Measurements from ENCODE around the gene MINPP1. TPM values are rescaled to one million over a fixed set of nuclear protein-coding genes. Genes with fewer than 3 reads are reported as not detected.

Gene MINPP1
- polyA plus RNA-seq, 1 donor from 2014 or later, result 60.2 TPM

DNA sequence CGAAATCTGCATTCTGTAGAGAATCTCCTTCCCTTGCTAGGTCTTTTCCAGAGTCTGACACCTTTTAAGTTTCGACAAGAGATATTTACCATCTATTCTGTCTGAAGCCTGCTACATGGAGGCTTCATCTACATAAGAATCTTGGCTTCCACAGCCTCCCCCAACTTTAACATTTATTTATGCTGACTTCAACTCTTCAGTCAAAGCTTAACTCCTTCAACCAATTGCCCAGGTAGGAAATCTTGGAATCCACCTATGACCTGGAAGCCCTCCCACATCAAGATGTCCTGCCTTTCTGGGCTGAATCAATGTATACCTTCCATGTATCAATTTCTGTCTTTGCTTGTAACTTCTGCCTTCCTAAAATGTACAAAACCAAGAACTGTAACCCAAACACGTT lies 54.7 kb downstream of the MINPP1 start:
- no peak overlapping the region for H2AFZ ChIP-seq (ENCODE audit: low read depth, low read length)
- H3K9me2 ChIP-seq (ENCODE audit: insufficient read depth, low read length), result no peaks in the 10 kb centered on the region
- H3K79me2 ChIP-seq (replicated peaks; ENCODE audit: insufficient read depth, low read length), result no peaks in the 10 kb centered on the region
- H3F3A ChIP-seq (ENCODE audit: insufficient read depth, low read length, poor library complexity, severe bottlenecking), result no peaks in the 10 kb centered on the region
- H3K4me3 ChIP-seq (ENCODE audit: low read length), result no peak overlapping the region
- H3K27ac ChIP-seq (ENCODE audit: low read length), result no peak overlapping the region
- no peaks in the 10 kb centered on the region for H3K9me3 ChIP-seq (ENCODE audit: low read length)
- no peak overlapping the region for H3K9ac ChIP-seq (ENCODE audit: low read length)
- TF ChIP-seq, protein P1, sequence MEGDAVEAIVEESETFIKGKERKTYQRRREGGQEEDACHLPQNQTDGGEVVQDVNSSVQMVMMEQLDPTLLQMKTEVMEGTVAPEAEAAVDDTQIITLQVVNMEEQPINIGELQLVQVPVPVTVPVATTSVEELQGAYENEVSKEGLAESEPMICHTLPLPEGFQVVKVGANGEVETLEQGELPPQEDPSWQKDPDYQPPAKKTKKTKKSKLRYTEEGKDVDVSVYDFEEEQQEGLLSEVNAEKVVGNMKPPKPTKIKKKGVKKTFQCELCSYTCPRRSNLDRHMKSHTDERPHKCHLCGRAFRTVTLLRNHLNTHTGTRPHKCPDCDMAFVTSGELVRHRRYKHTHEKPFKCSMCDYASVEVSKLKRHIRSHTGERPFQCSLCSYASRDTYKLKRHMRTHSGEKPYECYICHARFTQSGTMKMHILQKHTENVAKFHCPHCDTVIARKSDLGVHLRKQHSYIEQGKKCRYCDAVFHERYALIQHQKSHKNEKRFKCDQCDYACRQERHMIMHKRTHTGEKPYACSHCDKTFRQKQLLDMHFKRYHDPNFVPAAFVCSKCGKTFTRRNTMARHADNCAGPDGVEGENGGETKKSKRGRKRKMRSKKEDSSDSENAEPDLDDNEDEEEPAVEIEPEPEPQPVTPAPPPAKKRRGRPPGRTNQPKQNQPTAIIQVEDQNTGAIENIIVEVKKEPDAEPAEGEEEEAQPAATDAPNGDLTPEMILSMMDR (IDR thresholded peaks at IDR 0.05; ENCODE audit: poor library complexity, severe bottlenecking), result no peak
- TF ChIP-seq EP300 (conservative IDR thresholded peaks at IDR 0.05; ENCODE audit: poor library complexity, severe bottlenecking) (no peak), MXI1 (conservative IDR thresholded peaks at IDR 0.05; ENCODE audit: poor library complexity, severe bottlenecking) (no peak), TAF1 (IDR thresholded peaks at IDR 0.05; ENCODE audit: low read depth) (no peak), RAD21 (conservative IDR thresholded peaks at IDR 0.05) (no peak), SMC3 (conservative IDR thresholded peaks at IDR 0.05; ENCODE audit: poor library complexity) (no peak), POLR2AphosphoS5 (IDR thresholded peaks at IDR 0.05) (no peak), EZH2 (IDR thresholded peaks at IDR 0.05; ENCODE audit: borderline replicate concordance, insufficient read depth, low read length, poor library complexity, severe bottlenecking) (no peak)
- TF ChIP-seq, protein P2, sequence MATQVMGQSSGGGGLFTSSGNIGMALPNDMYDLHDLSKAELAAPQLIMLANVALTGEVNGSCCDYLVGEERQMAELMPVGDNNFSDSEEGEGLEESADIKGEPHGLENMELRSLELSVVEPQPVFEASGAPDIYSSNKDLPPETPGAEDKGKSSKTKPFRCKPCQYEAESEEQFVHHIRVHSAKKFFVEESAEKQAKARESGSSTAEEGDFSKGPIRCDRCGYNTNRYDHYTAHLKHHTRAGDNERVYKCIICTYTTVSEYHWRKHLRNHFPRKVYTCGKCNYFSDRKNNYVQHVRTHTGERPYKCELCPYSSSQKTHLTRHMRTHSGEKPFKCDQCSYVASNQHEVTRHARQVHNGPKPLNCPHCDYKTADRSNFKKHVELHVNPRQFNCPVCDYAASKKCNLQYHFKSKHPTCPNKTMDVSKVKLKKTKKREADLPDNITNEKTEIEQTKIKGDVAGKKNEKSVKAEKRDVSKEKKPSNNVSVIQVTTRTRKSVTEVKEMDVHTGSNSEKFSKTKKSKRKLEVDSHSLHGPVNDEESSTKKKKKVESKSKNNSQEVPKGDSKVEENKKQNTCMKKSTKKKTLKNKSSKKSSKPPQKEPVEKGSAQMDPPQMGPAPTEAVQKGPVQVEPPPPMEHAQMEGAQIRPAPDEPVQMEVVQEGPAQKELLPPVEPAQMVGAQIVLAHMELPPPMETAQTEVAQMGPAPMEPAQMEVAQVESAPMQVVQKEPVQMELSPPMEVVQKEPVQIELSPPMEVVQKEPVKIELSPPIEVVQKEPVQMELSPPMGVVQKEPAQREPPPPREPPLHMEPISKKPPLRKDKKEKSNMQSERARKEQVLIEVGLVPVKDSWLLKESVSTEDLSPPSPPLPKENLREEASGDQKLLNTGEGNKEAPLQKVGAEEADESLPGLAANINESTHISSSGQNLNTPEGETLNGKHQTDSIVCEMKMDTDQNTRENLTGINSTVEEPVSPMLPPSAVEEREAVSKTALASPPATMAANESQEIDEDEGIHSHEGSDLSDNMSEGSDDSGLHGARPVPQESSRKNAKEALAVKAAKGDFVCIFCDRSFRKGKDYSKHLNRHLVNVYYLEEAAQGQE (IDR thresholded peaks at IDR 0.05; ENCODE audit: borderline replicate concordance), result no peak
- H3K36me3 ChIP-seq (ENCODE audit: insufficient read depth, low read length), result no peaks in the 10 kb centered on the region
- no peaks in the 10 kb centered on the region for H3K27me3 ChIP-seq (ENCODE audit: insufficient read depth, low read depth, low read length)
- no peaks in the 10 kb centered on the region for H4K20me1 ChIP-seq (ENCODE audit: insufficient read depth)
- no peak overlapping the region for H3K4me2 ChIP-seq (ENCODE audit: low read length)

DNA sequence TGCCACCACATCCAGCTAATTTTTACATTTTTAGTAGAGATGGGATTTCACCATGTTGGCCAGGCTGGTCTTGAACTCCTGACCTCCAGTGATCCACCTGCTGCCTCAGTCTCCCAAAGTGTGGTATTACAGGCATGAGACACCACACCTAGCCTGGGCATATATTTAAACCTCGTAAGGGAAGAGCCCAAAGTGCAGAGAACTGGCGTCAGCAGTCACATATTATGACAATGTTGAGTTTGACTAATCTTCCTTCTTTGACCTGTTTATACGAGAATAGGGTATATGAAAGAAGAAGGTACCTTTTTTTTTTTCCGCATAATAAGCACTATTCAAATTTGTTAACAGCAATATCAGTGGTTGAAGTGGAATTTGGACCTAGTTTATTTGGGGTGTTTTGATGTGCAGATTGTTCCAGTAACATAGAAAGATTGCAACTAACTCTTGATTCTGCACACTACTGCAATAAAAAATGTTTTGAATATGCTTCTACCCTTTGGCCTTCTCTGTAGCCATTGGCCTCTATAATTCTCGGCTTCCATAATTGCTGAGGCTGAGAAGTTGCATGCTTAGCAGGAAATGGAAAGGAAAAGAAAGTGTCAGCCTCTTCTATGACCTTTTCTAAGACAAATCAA lies 55.9 kb downstream of the MINPP1 start:
- Histone ChIP-seq H3K27ac (ENCODE audit: low read length) (no peak overlapping the region), H4K20me1 (ENCODE audit: insufficient read depth) (no peaks in the 10 kb centered on the region), H3K9me2 (ENCODE audit: insufficient read depth, low read length) (no peaks in the 10 kb centered on the region), H3K4me3 (ENCODE audit: low read length) (no peak overlapping the region), H3K9ac (ENCODE audit: low read length) (no peak overlapping the region), H3K27me3 (ENCODE audit: insufficient read depth, low read depth, low read length) (no peaks in the 10 kb centered on the region), H3K36me3 (ENCODE audit: insufficient read depth, low read length) (no peaks in the 10 kb centered on the region), H3K9me3 (ENCODE audit: low read length) (no peaks in the 10 kb centered on the region), H2AFZ (ENCODE audit: low read depth, low read length) (no peak overlapping the region), H3K4me2 (ENCODE audit: low read length) (no peak overlapping the region), H3F3A (ENCODE audit: insufficient read depth, low read length, poor library complexity, severe bottlenecking) (no peaks in the 10 kb centered on the region), H3K79me2 (replicated peaks; ENCODE audit: insufficient read depth, low read length) (no peaks in the 10 kb centered on the region)
- no peak for TF ChIP-seq SMC3 (conservative IDR thresholded peaks at IDR 0.05; ENCODE audit: poor library complexity)
- no peak for TF ChIP-seq EZH2 (IDR thresholded peaks at IDR 0.05; ENCODE audit: borderline replicate concordance, insufficient read depth, low read length, poor library complexity, severe bottlenecking)
- TF ChIP-seq, protein P1 (IDR thresholded peaks at IDR 0.05; ENCODE audit: poor library complexity, severe bottlenecking), result no peak
- no peak for TF ChIP-seq POLR2AphosphoS5 (IDR thresholded peaks at IDR 0.05)
- TF ChIP-seq MXI1 (conservative IDR thresholded peaks at IDR 0.05; ENCODE audit: poor library complexity, severe bottlenecking), result no peak
- TF ChIP-seq, protein P2 (IDR thresholded peaks at IDR 0.05; ENCODE audit: borderline replicate concordance), result no peak
- no peak for TF ChIP-seq TAF1 (IDR thresholded peaks at IDR 0.05; ENCODE audit: low read depth)
- no peak for TF ChIP-seq EP300 (conservative IDR thresholded peaks at IDR 0.05; ENCODE audit: poor library complexity, severe bottlenecking)
- TF ChIP-seq RAD21 (conservative IDR thresholded peaks at IDR 0.05), result no peak

Measured in neural cell (in vitro differentiated cells).